ENCODE results near the gene GALNT10.

GRCh38 chr5:154230526-154230925 is 40.0 kb downstream of the GALNT10 start:
- no peak for TF ChIP-seq POLR2AphosphoS5 (IDR thresholded peaks at IDR 0.05; ENCODE audit: borderline replicate concordance, low read depth, low read length)
- TF ChIP-seq EZH2 (IDR thresholded peaks at IDR 0.05), result no peak

Data from SK-N-MC (cell line).